ENCODE data around the gene EXOC5.
"Not testable (repeated sequence)": the region's sequence is repeated elsewhere in the genome, so short reads cannot be mapped to it uniquely, and the experiment has no call there.

The EXOC5 gene

GRCh38 chr14:57227083-57227482 lies 41.6 kb downstream of the EXOC5 start:
- no peak overlapping the region for H3K4me3 ChIP-seq (ENCODE audit: low read depth, low read length)
- no peak for TF ChIP-seq CTCF (IDR thresholded peaks at IDR 0.05; ENCODE audit: low read depth, low read length)

GRCh38 chr14:57221931-57222330 lies 46.8 kb downstream of the EXOC5 start:
- no peak for TF ChIP-seq CTCF (IDR thresholded peaks at IDR 0.05; ENCODE audit: low read depth, low read length)
- no peak overlapping the region for H3K4me3 ChIP-seq (ENCODE audit: low read depth, low read length)

GRCh38 chr14:57212919-57213318 lies 55.8 kb downstream of the EXOC5 start:
- H3K4me3 ChIP-seq (ENCODE audit: low read depth, low read length): no peak overlapping the region
- no peak for TF ChIP-seq CTCF (IDR thresholded peaks at IDR 0.05; ENCODE audit: low read depth, low read length)

GRCh38 chr14:57209561-57209960 lies 59.1 kb downstream of the EXOC5 start:
- TF ChIP-seq CTCF (IDR thresholded peaks at IDR 0.05; ENCODE audit: low read depth, low read length): no peak
- no peak overlapping the region for H3K4me3 ChIP-seq (ENCODE audit: low read depth, low read length)

- no peak for TF ChIP-seq CTCF (IDR thresholded peaks at IDR 0.05; ENCODE audit: low read depth, low read length)
- H3K4me3 ChIP-seq (ENCODE audit: low read depth, low read length): no peak overlapping the region
These were observed 62.8 kb downstream of the EXOC5 start for GRCh38 chr14:57205938-57206337.

- not testable (repeated sequence) for H3K4me3 ChIP-seq (ENCODE audit: low read depth, low read length)
These were observed 66.0 kb downstream of the EXOC5 start for GRCh38 chr14:57202672-57203071.

- no peak for TF ChIP-seq CTCF (IDR thresholded peaks at IDR 0.05; ENCODE audit: low read depth, low read length)
- H3K4me3 ChIP-seq (ENCODE audit: low read depth, low read length): no peak overlapping the region
These were observed 68.8 kb downstream of the EXOC5 start for GRCh38 chr14:57199921-57200320.

GRCh38 chr14:57189070-57189469 lies 79.6 kb downstream of the EXOC5 start:
- no peak for TF ChIP-seq CTCF (IDR thresholded peaks at IDR 0.05; ENCODE audit: low read depth, low read length)
- no peak overlapping the region for H3K4me3 ChIP-seq (ENCODE audit: low read depth, low read length)

Measured in WI38 (cell line).